Testis (tissue), 3 donors: Measurements from ENCODE around the gene KCTD1. TPM values are rescaled to one million over a fixed set of nuclear protein-coding genes. Genes with fewer than 3 reads are reported as not detected.
A peak's percentile ranks its signal among the peaks of the same experiment; 100 is the strongest.

ENCODE experiments used
- DNase-seq: peaks from one replicate; pipeline ENCODE4 v3.0.0-alpha.2; 2019
- H3K27ac ChIP-seq, 2 donors: fragments of 200-600 bp; sonication (generic); one replicate each; pipeline ENCODE4 v1.5.1; 2019
- H3K27me3 ChIP-seq: fragments of 200-600 bp; sonication (generic); one replicate; pipeline ENCODE4 v1.5.1; 2019
- H3K36me3 ChIP-seq: fragments of 200-600 bp; sonication (generic); one replicate; pipeline ENCODE4 v1.5.1; 2017; ENCODE audit warnings: low read depth; ENCODE audit errors: missing control alignments
- H3K4me1 ChIP-seq: fragments of 200-600 bp; sonication (generic); one replicate; pipeline ENCODE4 v1.5.1; 2019
- H3K4me3 ChIP-seq, 2 donors: fragments of 200-600 bp; sonication (generic); one replicate each; pipeline ENCODE4 v1.5.1; 2017 to 2019
- H3K9me3 ChIP-seq: fragments of 200-600 bp; sonication (generic); one replicate; pipeline ENCODE4 v1.5.1; 2017
- CTCF ChIP-seq, 3 experiments: fragments of 450-650 bp in 2 of 3; fragments of 200-600 bp in 1 of 3; sonication (generic) in 1 of 3; IDR thresholded peaks; one replicate each; pipeline ENCODE4 v1.5.1; 2016 to 2019; ENCODE audit warnings: antibody characterized with exemption in 3 of 3, mild to moderate bottlenecking in 2 of 3, moderate library complexity in 1 of 3
- POLR2A ChIP-seq: fragments of 450-650 bp; IDR thresholded peaks from one replicate; pipeline ENCODE4 v1.6.1; 2017; ENCODE audit warnings: antibody characterized with exemption, mild to moderate bottlenecking, moderate library complexity
- WGBS, 2 donors: methylation state at CpG; one replicate each; pipeline ENCODE4 v1.1.5; 2018; 5-methylcytosine and 5-hydroxymethylcytosine counted together
- intact Hi-C: fragments of 100-400 bp; cut with DNase I; formaldehyde crosslinking; loops from one replicate; pipeline ENCODE4 v1.15.1; 2023; ENCODE audit warnings: low total_unique reads
- polyA plus RNA-seq: library from polyadenylated mRNA; stranded (reverse); fragments of 350-450 nt; fragmentation: Illumina TruSeq; extraction: RNeasy Lipid Tissue Mini Kit (QIAGEN cat#74804); gene quantifications from one replicate; pipeline ENCODE4 v1.2.3, GENCODE V29; 2014; ENCODE audit warnings: low read depth, low replicate concordance; ENCODE audit not compliant: insufficient read depth
- total RNA-seq, 2 donors: library from RNA; depleted of rRNA; stranded (reverse); fragments of >200 nt; gene quantifications; one replicate each; pipeline ENCODE4 v1.2.3, GENCODE V29; 2016

Gene KCTD1
- total and polyA plus RNA-seq, 3 donors from 2014 or later: 13.1 to 19.9 (median 19.6) TPM

GRCh38 chr18:26421931-26422330 lies 126.4 kb downstream of the KCTD1 start:
- 81 to 84% methylated on average over 7 to 9 of the region's 9 CpGs for WGBS, 2 donors
- no peak for DNase-seq

GRCh38 chr18:26421503-26421902 lies 126.8 kb downstream of the KCTD1 start:
- Histone ChIP-seq H3K9me3 (no peaks in the 10 kb centered on the region), H3K36me3 (no peaks in the 10 kb centered on the region), H3K4me1 (no peaks in the 10 kb centered on the region), H3K27ac (no peak overlapping the region), H3K27me3 (no peaks in the 10 kb centered on the region), H3K4me3 (no peak overlapping the region)
- TF ChIP-seq CTCF (IDR thresholded peaks at IDR 0.05) (no peak), POLR2A (no peak)
- intact Hi-C loops: no loop called here
- no peak for DNase-seq
- 87% methylated on average over 3 to 6 of the region's 6 CpGs for WGBS, 2 donors

More at GRCh38 chr18:26421931-26422330, 126.4 kb downstream of the KCTD1 start:
- Histone ChIP-seq H3K9me3 (no peaks in the 10 kb centered on the region), H3K36me3 (no peaks in the 10 kb centered on the region), H3K27me3 (no peaks in the 10 kb centered on the region), H3K27ac (no peak overlapping the region), H3K4me3 (no peak overlapping the region), H3K4me1 (no peaks in the 10 kb centered on the region)
- intact Hi-C loops: no loop called here
- TF ChIP-seq POLR2A: no peak
- TF ChIP-seq CTCF (IDR thresholded peaks at IDR 0.05): no peak

GRCh38 chr18:26419746-26420145 lies 128.6 kb downstream of the KCTD1 start:
- 80 to 82% methylated on average over 9 of the region's 9 CpGs for WGBS, 2 donors
- Histone ChIP-seq H3K4me1 (no peaks in the 10 kb centered on the region), H3K4me3 (no peak overlapping the region), H3K9me3 (no peaks in the 10 kb centered on the region), H3K27me3 (no peaks in the 10 kb centered on the region), H3K27ac (no peak overlapping the region), H3K36me3 (no peaks in the 10 kb centered on the region)
- DNase-seq: no peak
- intact Hi-C loops: no loop called here
- no peak for TF ChIP-seq POLR2A
- no peak for TF ChIP-seq CTCF (IDR thresholded peaks at IDR 0.05)

- intact Hi-C loops: no loop called here
- Histone ChIP-seq H3K4me1 (no peaks in the 10 kb centered on the region), H3K36me3 (no peaks in the 10 kb centered on the region), H3K27me3 (no peaks in the 10 kb centered on the region), H3K4me3 (no peak overlapping the region), H3K9me3 (no peaks in the 10 kb centered on the region), H3K27ac (no peak overlapping the region)
- 83 to 92% methylated on average over 4 of the region's 4 CpGs for WGBS, 2 donors
- no peak for TF ChIP-seq CTCF (IDR thresholded peaks at IDR 0.05)
- TF ChIP-seq POLR2A: no peak
- no peak for DNase-seq
Observed at GRCh38 chr18:26418225-26418624, 130.1 kb downstream of the KCTD1 start.

GRCh38 chr18:26417190-26417589 lies 131.2 kb downstream of the KCTD1 start:
- H3K27me3 ChIP-seq: no peaks in the 10 kb centered on the region
- H3K27ac ChIP-seq: no peak overlapping the region
- peak; percentile 52 for DNase-seq
- no peaks in the 10 kb centered on the region for H3K4me1 ChIP-seq
- H3K9me3 ChIP-seq: no peaks in the 10 kb centered on the region
- intact Hi-C loops: no loop called here
- TF ChIP-seq CTCF (IDR thresholded peaks at IDR 0.05) (no peak), POLR2A (no peak)
- no peaks in the 10 kb centered on the region for H3K36me3 ChIP-seq
- H3K4me3 ChIP-seq: no peak overlapping the region
- WGBS, 2 donors: 72 to 87% methylated on average over 12 of the region's 12 CpGs
